ENCODE results near the gene ANKRD13B.

The ANKRD13B gene

DNA sequence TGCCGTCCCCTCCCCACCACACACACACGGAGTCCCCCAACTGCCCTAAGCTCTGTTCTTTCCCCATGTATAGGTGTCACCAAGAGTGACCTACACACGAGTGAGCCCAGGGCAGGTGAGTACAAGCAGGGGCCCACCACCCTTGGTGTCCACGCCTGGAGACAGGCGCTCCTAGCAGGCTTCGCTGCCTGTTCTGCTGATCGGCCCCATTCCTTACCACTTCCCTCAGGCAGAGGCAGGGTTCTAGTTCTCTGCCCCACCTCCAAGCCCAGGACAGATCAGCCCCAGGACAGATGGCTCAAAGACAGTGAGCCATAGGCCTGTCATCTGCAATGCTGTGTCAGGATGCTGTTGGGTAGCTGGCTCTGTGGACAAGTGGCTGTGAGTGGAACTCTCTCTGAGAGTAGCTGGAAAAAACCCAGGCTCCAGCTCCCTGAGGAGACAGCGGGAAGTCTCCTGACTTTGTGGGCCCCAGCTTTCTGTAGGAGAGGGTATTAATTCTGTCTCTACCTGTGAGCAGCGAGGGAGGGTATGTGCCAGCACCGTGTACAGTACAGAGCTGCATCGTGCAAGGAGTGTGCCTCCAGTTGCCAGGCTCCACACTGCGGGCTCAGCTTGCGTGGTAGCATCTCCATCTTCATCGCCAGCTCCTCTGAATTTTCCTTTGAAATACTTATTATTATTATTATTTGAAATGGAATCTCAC lies 23.5 kb upstream of the ANKRD13B start:
- no peak for DNase-seq

DNA sequence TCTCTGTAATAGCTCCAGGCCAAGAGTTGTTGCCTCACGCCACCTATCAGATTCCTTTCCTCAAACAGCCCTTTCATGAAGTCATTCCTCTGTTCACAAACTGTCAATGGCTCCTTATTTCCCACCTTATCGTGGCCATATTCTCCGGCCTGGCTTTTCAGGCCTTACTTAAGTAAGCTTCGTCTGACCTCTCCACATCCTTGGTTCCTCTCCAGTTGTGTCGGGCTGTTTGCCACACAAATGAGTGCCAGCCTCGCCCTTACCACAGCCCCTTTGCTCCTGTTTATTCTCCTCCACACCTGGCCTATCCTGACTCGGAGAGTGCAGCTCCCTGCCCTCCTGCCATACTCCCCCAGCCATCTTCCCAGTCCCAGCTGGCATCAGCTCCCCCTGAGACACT lies 22.4 kb upstream of the ANKRD13B start:
- no peak for DNase-seq

DNA sequence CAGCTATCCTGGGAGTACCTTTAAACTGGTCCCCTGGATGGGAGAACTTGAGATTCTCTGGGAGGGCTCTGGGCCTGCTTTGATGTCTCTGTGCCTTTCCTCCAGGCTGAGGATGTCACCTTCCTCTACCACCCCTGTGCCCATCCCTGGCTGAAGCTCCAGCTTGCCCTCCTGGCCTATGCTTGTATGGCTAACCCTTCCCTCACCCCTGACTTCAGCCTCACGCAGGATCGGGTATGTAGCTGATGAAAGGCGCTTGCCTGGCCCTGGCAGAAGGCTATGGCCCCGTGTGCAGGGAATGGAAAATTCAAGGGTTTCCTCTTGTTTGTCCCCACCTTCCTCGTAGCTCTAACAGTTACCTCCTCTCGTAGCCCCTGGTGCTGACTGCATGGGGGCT lies 21.4 kb upstream of the ANKRD13B start:
- DNase-seq, result no peak

DNA sequence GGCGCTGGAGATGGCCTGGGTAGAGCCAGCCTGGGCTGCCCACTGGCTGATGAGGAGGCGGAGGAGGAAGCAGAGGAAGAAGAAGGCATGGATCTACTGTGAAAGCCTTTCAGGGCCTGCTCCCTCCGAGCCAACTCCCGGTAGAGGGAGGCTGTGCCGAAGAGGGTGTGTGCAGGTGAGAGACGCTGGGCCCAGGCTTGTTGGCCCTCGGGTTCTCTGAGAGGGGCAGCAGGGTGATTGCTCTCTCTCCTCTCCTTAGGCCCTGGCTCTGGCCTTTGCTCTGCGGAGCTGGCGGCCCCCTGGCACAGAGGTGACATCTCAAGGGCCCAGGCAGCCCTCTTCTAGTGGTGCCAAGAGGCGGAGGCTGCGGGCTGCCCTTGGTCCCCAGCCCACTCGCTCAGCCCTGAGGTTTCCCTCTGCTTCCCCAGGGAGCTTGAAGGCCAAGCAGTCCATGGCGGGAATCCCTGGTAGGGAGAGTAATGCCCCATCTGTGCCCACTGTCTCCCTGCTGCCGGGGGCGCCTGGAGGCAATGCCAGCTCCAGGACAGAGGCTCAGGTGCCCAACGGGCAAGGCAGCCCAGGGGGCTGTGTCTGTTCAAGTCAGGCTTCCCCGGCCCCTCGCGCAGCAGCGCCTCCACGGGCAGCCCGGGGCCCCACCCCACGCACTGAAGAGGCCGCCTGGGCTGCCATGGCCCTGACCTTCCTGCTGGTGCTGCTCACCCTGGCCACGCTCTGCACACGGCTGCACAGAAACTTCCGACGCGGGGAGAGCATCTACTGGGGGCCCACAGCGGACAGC lies 20.9 kb upstream of the ANKRD13B start:
- DNase-seq, result no peak

DNA sequence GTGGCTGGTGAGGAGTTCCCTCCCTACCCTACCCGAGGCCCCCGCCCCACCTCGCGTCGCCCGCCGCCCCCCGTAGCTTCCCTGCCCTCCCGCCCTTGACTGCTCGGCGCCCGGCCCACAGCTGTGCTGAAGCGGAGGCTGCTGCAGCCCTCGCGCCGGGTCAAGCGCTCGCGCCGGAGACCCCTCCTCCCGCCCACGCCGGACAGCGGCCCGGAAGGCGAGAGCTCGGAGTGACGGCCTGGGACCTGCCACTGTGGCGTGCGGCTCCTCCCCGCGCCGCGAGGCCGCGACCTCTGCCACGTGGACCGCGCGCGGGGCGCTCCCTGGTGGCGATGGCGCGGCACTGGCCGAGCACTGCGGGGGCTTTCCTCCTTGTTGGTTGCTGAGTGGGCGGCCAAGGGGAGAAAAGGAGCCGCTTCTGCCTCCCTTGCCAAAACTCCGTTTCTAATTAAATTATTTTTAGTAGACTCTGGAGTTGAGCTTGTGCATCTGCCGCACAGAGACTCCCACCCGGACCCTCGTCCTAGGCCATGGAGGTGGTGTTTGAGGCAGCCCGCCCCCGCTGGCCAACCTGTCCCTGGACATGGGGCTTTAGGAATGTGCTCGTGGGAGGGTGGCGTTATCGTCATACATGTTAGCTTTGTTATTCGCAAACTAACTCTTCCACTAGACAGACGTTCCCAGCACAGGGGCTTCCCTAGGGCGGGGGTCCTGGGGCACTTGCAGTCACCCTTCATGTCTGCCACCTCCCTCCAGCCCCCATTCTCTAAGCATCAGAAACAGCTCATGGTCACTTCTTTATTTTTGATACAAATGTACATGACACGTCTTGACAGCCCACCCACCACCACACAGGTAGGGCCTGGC lies 20.0 kb upstream of the ANKRD13B start:
- DNase-seq, result no peak

DNA sequence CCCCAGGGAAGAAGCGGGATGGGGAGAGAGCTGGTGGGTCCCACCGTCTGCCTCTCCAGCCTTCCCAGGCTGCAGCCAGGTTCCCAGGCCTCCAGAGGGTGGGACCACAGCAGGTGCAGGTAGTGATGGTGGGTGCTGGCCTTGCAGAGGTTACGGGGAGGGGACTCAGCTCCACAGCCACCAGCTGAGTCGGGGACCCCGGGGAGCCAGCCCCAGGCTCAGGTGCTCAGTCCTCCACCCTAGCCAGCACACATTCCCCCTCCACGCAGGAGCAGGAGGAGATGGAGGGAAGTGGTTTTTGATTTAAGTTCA lies 19.4 kb upstream of the ANKRD13B start:
- no peak for DNase-seq

DNA sequence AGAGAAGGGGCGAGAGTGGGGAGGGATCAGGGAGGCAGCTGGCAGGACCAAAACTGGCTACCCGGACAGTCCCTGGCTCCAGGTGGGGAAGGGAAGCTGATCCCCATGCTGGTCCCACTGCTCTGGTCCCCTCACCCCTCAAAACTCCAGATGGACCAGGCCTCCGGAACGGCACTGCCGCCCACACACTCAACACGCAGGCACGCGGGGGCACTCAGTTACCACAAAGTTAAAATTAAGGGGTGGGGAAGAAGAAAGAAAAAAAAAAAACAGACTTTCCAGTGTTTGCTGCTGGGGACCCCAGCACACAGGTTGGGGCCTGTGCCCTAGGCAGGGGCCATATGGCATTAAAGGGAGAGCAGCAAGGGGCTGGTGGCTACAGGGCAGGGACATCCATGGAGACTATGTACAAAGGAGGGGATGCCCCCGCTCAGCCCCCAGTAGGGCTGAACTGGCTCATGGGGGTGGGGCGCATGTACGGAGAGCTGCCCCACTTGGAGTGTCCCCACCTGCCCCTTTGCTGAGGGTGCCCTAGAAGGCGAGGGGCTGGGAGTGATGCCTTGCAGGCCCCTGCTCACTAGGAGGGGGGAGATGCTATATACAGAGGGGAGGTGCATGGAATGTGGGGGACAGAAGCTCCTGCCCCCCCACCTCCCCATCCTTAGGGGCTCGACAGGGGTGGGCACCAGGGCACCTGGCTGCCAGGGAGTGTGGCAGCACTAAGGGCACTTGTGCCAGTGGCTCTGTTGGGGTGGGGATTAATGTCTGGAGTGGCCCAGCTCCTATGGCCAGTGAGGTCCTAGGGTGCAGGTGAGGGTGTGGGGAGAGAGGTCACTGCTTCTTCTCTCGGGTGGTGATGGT lies 18.8 kb upstream of the ANKRD13B start:
- no peak for DNase-seq

DNA sequence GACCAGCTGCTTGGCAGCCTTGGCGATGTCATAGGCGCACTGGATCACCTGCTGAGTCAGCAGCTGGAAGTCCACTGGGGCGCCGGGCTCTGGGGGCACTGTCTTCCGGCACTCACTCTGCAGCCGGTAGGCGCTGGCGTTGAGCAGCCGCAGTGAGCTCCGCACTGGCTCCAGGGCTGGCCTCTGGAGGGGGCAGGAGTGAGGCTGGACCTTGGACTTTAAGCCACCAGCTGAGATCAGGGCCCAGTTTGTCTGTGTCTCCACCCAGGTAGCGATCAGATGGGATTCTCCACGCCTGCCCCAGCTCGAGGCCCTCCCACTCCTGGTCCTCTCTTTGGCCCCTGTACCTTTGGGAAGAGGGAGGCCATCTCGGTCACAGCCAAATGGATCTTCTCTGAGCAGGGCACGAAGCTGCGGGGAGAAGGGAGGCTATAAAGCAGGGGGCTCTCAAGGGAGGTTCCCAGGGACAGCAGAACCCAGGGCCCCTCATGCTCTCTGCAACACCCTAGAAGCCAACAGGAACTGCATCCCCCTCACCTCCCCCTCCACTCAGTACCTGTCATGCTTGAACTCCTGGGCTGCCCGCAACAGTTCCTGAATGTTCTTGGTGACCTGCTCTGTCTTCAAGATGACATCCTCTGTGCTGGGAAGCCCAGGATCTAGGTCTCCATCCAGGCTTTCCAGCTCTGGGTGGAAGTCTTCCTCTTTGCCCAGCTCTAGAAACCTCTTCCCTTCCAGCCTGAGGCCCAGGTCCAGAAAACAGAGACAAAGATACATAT lies 18.0 kb upstream of the ANKRD13B start:
- no peak for DNase-seq

DNA sequence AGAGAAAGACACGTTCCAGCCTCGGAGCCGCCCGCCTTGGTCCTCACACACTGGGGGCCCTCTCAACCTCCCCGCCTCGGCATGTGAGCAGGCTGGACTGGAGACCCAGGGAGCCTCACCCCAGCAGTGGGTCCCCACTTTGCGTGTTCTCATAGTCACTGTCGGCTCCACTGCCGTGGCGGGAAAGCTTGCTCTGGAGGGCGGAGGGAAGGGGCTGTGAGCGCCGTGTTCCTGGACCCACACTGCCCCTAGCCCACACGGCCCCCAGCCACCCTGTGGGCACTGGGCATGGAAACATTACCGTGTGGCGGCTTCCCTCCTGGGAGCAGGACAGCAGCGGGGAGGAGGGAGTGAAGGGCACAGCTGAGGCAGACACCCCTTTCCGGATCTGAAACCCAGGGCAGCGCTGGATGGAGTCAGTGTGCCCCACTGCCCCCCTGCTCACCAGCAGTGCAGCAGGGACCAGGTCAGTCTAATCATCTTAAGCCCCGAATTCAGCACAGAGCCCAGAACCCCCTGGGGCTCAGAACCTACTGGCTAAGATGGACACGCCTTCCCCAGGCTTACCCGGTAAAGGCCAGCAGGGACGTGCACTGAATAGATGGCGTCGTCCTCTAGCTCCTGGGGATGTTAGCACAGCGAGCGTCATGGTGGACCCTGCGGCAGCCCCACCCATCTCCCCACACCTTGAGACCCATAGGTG lies 17.3 kb upstream of the ANKRD13B start:
- no peak for DNase-seq

DNA sequence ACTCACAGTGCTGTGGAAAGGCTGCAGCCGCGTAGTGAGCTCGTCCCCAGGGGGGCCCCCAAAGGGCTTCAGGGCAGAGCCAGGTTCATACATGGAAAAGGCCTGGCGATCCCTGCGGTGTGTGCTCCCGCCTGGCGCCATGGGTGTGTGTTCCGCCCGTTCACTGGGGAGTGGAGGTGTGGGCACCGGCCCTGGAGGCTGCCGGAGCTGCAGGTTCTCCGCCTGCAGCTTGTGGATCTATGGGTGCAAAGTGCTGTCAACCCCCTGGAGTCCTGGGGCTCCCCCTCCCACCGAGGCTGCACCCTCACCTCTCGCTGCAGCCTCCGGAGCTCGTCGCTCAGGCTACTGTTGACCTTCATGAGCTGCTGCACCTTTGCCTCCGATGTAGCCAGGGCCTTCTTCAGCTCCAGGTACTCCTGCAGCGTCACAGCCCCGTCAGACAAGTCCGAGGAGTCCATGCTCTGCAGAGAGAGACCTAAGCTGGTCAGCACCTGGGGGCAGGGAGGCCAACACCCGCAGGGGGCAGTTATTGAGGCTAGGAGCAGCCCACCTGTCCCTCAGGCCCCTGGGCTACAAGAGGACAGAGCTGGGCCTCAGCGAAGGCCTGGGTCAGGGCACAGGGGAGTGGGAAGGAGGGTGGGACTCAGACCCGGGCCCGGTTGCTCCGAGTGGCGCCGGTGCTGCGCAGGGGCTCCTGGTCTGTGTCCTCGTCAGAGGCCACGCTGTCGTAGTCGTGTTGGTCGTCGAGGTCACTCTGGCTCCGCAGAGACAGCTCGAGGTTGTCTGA lies 16.5 kb upstream of the ANKRD13B start:
- no peak for DNase-seq

DNA sequence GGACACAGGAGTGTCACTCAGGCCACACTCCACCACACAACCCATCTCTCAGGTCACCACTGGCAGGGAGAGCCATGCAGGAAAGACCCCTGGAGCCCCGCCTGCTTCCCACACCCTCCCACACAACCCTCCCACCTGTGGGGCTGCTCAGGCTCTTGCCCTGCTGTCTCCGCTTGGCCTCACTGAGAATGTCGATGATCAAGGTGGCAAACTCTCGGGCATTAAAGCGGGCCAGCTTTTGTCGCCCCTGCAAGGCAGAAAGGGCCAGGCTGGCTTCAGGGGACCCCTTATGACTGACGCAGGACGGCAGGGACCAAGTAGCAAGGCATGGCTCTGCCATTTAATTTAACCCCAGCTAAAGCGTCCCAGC lies 15.9 kb upstream of the ANKRD13B start:
- DNase-seq, result no peak

DNA sequence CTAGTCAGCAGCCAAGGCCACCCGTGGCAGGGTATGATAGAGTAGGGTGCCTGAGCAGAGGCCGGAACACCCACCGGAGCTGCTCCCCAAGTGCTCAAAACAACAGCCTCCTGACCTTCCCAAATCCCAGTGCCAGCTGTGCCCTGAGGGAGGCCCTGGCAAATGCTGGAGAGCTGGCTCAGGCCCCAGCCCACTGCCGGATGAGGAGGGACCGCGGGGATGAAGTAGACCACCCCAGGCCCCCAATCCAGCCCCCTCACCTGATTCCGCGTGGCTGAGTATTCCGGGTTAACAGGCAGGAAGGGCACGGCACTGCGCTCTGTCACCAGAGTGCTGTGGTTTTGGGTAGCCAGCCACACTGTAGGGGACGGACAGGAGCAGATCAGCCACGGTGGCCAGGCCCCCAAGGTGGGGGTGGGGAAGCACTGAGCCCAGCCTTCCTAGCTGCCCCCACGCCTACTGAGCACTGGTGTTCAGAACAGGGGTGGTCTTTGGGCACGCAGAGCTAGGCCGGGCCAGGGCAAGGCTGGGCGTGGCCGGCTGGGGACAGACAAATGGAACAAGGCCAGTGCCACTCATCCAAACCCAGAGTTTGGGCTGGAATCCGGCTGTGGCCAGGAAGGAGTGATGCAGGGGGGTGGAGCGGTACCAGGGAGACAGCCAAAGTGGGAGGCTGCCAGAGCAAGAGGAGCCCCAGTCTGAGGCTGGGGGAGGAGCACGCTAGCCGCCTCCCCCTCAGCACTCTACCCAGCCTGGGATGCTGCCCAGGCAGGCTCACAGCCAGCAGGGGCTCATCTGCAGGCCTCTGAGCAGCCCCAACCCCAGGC lies 15.3 kb upstream of the ANKRD13B start:
- DNase-seq, result no peak

DNA sequence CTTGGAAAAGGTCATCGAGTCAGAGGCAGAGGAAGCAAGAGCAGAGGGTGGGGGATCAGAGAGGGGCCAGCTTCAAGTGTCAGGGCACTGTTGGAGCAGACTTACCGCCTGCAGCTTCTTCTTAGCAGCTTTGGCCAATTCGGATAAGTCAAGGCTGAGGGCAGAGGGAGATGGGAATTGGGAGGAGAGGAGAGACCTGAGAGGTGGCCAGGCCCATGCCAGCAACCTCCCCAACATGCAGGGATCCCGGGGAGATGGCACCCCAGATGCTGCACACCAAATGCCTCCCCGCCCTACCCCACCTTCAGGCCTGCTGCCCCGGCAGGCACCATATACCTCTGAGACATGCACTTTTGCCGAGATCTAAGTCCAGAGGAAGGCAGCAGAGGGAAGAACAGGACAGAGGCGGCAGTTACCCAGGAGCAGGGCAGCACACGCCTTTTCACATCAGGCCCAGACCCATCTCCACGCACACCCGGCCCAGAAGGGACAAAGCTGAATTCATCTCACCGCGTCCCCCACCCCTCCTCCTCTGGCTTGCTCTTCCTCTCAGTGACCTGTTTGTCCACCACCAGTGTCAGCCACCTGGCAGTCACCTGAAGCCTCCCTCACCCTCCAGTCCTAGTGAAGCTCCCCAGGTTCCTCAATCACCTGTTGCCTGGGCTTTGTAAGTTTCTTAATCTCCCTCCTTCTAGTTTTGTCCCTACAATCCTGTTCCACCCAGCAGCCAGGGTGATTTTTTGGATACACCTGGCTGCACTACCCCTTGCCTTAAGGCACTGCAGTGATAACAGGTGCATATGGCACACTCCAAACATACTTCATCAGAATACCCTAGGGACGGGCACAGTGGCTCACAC lies 14.1 kb upstream of the ANKRD13B start:
- DNase-seq, result no peak

DNA sequence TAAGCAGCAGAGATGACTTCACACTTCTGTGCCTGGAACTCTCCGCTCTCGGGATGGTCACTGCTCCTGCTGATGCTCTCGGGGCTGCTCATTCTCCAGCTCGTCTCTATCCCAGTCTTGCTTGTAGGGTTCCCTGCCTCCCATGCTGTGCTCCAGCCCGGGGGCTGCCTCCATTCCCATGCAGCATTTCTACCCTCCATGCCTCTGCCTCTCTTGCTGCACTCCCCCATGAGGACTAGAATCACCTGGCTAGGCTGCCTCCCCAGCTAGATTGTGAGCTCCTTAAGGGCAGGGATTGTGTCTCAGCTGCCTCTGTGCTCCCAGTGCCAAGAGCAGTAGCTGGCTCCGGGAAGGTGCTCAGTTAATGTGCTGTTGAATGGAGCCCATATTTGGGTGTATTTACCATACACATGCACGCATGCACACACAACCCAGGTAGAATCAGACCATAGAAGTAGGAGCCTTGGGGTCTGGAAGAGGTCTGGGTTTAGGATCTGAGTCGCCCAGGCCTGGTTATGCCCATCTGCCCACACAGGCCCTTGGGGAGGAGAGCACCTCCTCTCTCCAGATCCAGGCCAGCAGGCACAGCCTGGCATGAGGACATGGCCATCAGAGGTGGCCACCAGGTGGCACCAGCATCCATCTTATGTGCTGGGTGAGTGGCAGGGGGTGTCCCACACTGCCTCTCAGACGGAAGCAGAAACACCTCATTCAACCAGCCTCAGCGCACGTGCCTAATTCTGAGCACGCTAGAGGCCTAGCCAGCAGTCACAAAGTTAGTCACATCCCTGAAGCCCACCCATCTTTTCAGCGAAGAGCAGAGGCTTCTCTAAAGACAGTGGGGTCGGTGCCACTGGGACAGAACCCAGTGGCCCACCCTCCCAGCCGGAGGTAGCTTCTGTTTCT lies 12.8 kb upstream of the ANKRD13B start:
- peak; percentile 74 to 77 for DNase-seq

DNA sequence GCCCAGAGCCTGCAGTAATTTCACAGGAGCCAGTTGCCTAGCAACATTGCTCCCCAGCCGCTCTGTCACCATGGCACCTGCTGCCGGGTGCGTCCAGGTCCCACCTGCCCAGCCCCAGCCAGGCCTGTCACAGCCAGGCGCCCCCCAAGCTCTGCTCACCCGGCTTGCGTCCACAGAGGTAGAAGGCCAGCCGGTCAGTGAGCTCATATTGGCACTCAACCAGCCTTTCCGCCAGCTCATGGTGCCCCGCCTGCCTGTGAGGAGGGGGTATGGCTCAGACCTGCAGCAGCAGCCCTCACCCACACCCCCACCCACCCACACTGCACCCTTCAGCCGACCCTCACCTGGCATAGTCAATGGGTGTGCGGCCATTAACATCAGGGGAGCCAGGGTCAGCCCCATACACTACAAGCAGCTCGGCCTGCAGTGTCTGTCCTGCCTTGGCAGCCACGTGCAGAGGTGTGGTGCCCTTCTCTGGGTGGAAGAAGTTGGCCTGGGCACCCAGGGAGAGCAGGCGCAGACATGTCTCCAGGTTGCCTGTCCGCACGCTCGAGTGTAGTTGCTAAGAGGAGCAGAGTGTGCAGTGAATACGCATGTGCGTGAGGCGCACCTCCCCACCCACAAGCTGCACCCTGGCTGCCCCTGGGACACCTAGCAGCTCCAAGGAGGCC lies 11.2 kb upstream of the ANKRD13B start:
- DNase-seq, result no peak

DNA sequence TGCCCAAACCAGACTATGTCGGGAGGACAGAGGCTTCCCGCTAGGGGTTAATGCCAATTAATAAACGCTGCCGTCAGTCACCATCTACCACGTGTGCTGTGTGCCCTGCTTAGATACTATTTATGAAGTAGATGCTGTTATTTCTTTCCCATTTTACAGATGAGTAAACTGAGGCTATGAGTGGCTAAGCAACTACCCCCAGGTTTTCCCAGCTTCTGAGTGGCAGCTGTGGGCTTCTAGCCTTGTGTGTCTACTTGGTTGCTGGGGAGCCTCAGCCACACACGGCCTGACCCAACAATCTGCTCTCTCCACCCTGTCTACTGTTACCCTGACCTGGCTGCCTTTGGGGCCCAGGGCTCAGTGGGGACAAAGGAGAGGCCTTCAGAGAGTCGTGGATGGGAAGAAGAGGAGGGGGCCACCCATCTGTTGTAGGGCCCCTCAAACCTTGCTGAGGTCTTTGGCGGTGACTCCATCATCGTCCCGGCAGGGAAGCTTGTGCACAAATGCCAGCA lies 10.6 kb upstream of the ANKRD13B start:
- DNase-seq, result no peak

DNA sequence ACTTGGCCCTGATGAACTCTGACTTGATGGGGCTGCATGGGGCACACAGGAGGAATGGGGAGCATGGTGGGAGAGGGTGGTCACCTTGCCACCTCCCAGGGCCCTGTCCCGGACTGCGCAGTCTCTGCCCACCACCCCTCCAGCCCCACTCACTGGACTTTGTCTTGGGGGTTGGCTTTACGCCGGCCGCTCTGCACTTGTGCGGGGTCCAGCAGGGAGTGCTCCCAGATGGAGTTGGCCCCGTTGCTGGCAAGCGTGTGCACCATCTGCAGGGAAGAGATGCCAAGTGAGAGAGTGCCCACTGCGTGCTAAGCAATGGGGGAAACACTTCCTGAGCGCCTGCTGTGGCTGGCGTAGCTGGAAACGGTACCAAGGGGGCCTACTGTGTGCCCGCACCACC lies 10.2 kb upstream of the ANKRD13B start:
- DNase-seq, result no peak

Data from Kasumi-1 (cell line).